ENCODE measurements around the gene CHCHD3. TPM values are rescaled to one million over a fixed set of nuclear protein-coding genes. Genes with fewer than 3 reads are reported as not detected.
A peak's percentile ranks its signal among the peaks of the same experiment; 100 is the strongest.

The CHCHD3 gene
- total RNA-seq, 1 experiment from 2014 or later, result 114 TPM

GRCh38 chr7:132907380-132907940 is 174.4 kb downstream of the CHCHD3 start:
- H3K4me3 Mint-ChIP-seq, result no peak overlapping the region
- CTCF ChIA-PET, result no interaction called here
- DNase-seq (ENCODE audit: low spot score) (no peak), ATAC-seq (peak; percentile 51; the same call in 1 of the 2 replicates)
- POLR2A ChIA-PET, result no interaction called here
- H3K4me1 Mint-ChIP-seq, result peaks cover 19% of the 10 kb centered on the region
- no peaks in the 10 kb centered on the region for H3K27me3 Mint-ChIP-seq (ENCODE audit: low read depth)
- H3K36me3 Mint-ChIP-seq, result peaks cover 5% of the 10 kb centered on the region
- H3K9me3 Mint-ChIP-seq, result no peaks in the 10 kb centered on the region; the same call in 1 of the 2 replicates
- TF ChIP-seq TEAD4 (CRISPR knock-in tag; IDR thresholded peaks at IDR 0.05), result no peak
- no peak for TF ChIP-seq ZSCAN18 (CRISPR knock-in tag; IDR thresholded peaks at IDR 0.05)
- no peak for TF ChIP-seq HMGA2 (CRISPR knock-in tag; IDR thresholded peaks at IDR 0.05)
- TF ChIP-seq IRF1 (CRISPR knock-in tag; IDR thresholded peaks at IDR 0.05), result no peak
- TF ChIP-seq GRHL2 (CRISPR knock-in tag; IDR thresholded peaks at IDR 0.05; ENCODE audit: insufficient replicate concordance, severe bottlenecking), result no peak
- no peak for TF ChIP-seq SP1 (CRISPR knock-in tag; conservative IDR thresholded peaks at IDR 0.05)
- no peak for TF ChIP-seq TCF7 (CRISPR knock-in tag; IDR thresholded peaks at IDR 0.05; ENCODE audit: low read depth)
- no peak for TF ChIP-seq CDX4 (CRISPR knock-in tag; IDR thresholded peaks at IDR 0.05; ENCODE audit: borderline replicate concordance)
- TF ChIP-seq ZBTB43 (CRISPR knock-in tag; IDR thresholded peaks at IDR 0.05), result no peak
- no peak overlapping the region for H3K27ac Mint-ChIP-seq

GRCh38 chr7:132906193-132906835 is 175.6 kb downstream of the CHCHD3 start:
- Mint-ChIP-seq H3K27me3 (ENCODE audit: low read depth) (no peaks in the 10 kb centered on the region), H3K27ac (no peak overlapping the region)
- TF ChIP-seq ARID4B (CRISPR knock-in tag; IDR thresholded peaks at IDR 0.05; ENCODE audit: borderline replicate concordance) (no peak), RELA (CRISPR knock-in tag; IDR thresholded peaks at IDR 0.05; ENCODE audit: borderline replicate concordance) (no peak), ATF3 (CRISPR knock-in tag; conservative IDR thresholded peaks at IDR 0.05) (no peak), ZNF423 (CRISPR knock-in tag; IDR thresholded peaks at IDR 0.05) (no peak), NFYB (CRISPR knock-in tag; conservative IDR thresholded peaks at IDR 0.05; ENCODE audit: low read depth) (no peak), SP1 (CRISPR knock-in tag; conservative IDR thresholded peaks at IDR 0.05) (no peak), SOX15 (CRISPR knock-in tag; IDR thresholded peaks at IDR 0.05) (no peak), NR2C2 (CRISPR knock-in tag; IDR thresholded peaks at IDR 0.05) (no peak), ZSCAN18 (CRISPR knock-in tag; IDR thresholded peaks at IDR 0.05) (no peak), TCF7 (CRISPR knock-in tag; IDR thresholded peaks at IDR 0.05; ENCODE audit: low read depth) (no peak), MYBL2 (CRISPR knock-in tag; IDR thresholded peaks at IDR 0.05) (no peak), MAX (CRISPR knock-in tag; IDR thresholded peaks at IDR 0.05) (no peak), E2F1 (CRISPR knock-in tag; IDR thresholded peaks at IDR 0.05) (no peak), CREM (CRISPR knock-in tag; IDR thresholded peaks at IDR 0.05) (no peak), FOXP1 (CRISPR knock-in tag; IDR thresholded peaks at IDR 0.05; ENCODE audit: borderline replicate concordance) (no peak)

More at GRCh38 chr7:132906193-132906835, 175.6 kb downstream of the CHCHD3 start:
- no peak for ATAC-seq
- no peak for DNase-seq (ENCODE audit: low spot score)
- H3K4me1 Mint-ChIP-seq, result peaks cover 16% of the 10 kb centered on the region
- peaks cover 6% of the 10 kb centered on the region for H3K36me3 Mint-ChIP-seq
- POLR2A ChIA-PET, result interaction anchor here (0.6 kb wide), 1 partner anchor 175 kb away, joined by 4 read pairs; no protein-coding TSS in a partner anchor
- no peaks in the 10 kb centered on the region; the same call in 1 of the 2 replicates for H3K9me3 Mint-ChIP-seq
- no peak overlapping the region for H3K4me3 Mint-ChIP-seq
- CTCF ChIA-PET, result no interaction called here

All from WTC11 (cell line).